Fibroblast of villous mesenchyme (primary cell): ENCODE measurements around the gene OXSR1. TPM values are rescaled to one million over a fixed set of nuclear protein-coding genes. Genes with fewer than 3 reads are reported as not detected.

Experiments used
- DNase-seq: peaks from one replicate; pipeline ENCODE4 v3.0.0-alpha.2; 2010; ENCODE audit warnings: low read depth
- H3K4me3 ChIP-seq: 2 replicates; pipeline ENCODE4 v1.5.1; 2011; ENCODE audit warnings: low read depth, mild to moderate bottlenecking, low read length
- total RNA-seq: library from RNA; depleted of rRNA; stranded (reverse); fragments of >200 nt; gene quantifications from 2 replicates; pipeline ENCODE4 v1.2.3, GENCODE V29; 2012
- TF ChIP-seq, protein P1 (sequence below): IDR thresholded peaks from 2 replicates; pipeline ENCODE4 v1.5.1; 2012; ENCODE audit warnings: low read depth, mild to moderate bottlenecking, low read length; ENCODE audit not compliant: insufficient read depth

The OXSR1 gene
- total RNA-seq, 1 donor, result 68.2 TPM

DNA sequence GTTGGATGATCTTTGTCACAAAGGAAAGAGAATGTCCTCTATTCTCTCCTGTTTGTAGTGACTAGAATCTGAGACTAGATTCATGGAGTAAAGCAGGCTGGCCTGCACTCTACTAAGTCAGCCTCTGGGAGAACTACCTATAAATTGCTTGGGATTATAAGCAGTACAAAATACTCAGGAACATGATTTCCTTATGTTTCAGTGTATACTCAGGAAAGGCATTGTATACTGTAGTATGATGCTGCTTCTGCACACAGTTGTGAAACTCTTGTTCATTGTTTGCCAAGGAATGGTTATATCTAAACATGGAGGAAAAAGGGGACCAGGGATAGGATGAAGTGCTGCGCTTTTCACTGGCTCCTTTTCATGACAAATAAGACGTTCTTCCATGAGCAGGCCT is 49.2 kb downstream of the OXSR1 start:
- DNase-seq, result no peak
- TF ChIP-seq, protein P1, sequence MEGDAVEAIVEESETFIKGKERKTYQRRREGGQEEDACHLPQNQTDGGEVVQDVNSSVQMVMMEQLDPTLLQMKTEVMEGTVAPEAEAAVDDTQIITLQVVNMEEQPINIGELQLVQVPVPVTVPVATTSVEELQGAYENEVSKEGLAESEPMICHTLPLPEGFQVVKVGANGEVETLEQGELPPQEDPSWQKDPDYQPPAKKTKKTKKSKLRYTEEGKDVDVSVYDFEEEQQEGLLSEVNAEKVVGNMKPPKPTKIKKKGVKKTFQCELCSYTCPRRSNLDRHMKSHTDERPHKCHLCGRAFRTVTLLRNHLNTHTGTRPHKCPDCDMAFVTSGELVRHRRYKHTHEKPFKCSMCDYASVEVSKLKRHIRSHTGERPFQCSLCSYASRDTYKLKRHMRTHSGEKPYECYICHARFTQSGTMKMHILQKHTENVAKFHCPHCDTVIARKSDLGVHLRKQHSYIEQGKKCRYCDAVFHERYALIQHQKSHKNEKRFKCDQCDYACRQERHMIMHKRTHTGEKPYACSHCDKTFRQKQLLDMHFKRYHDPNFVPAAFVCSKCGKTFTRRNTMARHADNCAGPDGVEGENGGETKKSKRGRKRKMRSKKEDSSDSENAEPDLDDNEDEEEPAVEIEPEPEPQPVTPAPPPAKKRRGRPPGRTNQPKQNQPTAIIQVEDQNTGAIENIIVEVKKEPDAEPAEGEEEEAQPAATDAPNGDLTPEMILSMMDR, result no peak
- no peak overlapping the region for H3K4me3 ChIP-seq

DNA sequence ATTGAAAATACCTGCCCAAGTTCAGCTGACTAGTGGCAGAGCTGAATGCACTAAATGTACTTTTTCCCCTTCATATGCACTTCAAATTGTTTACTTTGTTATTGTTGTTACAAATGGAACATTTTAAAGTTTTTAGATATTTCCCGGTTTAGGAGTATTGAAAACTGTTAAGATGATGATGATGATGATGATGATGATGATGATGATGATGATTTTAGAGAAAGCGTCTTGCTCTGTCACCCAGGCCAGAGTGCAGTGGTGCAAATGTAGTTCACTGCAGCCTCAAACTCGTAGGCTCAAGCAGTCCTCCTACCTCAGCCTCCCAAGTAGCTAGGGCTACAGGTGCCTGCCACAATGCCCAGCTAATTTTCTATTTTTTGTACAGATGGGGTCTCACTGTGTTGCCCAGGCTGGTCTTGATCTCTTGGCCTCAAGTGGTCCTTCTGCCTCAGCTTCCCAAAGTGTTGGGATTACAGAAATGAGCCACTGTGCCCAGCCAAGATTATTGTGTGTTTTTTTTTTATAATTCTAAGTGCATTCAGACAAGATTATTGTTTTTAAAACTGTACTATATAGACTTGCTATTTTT is 54.4 kb downstream of the OXSR1 start:
- TF ChIP-seq, protein P1, result no peak
- no peak overlapping the region for H3K4me3 ChIP-seq
- DNase-seq, result no peak

DNA sequence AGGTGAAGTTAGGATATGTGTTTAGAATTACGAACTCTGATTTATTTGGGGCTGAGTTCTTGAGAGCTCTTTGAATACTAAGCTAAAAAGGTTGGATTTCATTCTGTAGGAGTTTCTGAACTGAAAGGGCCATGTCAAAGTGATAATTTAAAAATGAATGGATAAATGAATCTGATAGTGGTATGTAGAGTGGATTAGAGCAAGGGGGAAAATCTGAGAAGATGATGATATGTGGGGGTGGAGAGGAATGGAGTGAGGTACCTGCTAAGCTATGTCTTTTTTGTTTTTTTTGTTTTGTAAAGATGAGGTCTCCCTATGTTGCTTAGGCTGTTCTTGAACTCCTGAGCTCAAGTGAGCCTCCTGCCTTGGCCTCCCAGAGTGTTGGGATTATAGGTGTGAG is 55.7 kb downstream of the OXSR1 start:
- TF ChIP-seq, protein P1, result no peak
- H3K4me3 ChIP-seq, result no peak overlapping the region

DNA sequence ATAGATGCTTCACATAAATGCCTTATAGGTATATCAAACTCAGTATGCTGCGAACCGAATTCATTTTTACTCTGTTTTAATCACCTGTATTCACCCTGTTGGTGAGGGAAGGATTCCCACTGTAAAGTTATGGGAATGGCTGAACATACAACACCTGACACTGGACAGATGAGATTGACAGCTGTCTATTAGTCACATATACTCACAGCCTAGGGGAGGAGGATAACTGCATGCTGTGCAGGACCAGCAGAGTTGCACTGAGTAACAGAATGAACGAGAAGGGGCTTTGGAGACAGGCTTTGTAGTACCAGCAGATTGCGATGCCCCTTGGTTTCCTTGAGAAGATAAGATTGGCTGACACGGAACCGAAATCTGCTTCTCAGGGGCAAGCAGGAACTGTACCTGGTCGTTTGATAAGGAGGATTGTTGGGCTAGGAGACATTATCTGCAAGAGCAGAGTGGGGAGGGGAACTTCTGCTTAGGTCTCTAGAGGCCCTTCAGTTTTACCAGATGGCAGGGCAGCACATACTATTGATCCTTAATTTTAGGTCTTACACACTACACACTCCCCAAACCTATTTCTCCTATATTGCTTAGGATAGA is 56.8 kb downstream of the OXSR1 start:
- DNase-seq, result no peak
- TF ChIP-seq, protein P1, result no peak
- no peak overlapping the region for H3K4me3 ChIP-seq

More for the DNA sequence above, 55.7 kb downstream of the OXSR1 start:
- DNase-seq, result no peak

DNA sequence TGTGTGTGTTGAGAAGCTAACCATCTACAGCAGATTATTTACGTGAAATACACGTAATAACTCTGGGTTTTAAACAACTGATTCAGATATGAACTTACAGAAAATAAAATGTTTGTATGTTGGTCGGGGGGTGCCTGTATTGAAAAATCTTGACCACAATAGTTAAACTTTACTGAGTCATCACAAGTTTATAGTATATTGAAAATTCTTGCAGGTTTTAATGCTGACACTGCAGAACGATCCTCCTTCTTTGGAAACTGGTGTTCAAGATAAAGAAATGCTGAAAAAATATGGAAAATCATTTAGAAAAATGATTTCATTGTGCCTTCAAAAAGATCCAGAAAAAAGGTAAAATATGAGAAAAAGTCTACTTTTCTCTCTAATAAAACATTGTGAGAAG is 59.0 kb downstream of the OXSR1 start:
- H3K4me3 ChIP-seq, result no peak overlapping the region
- peak; percentile 44 for DNase-seq
- TF ChIP-seq, protein P1, result no peak

DNA sequence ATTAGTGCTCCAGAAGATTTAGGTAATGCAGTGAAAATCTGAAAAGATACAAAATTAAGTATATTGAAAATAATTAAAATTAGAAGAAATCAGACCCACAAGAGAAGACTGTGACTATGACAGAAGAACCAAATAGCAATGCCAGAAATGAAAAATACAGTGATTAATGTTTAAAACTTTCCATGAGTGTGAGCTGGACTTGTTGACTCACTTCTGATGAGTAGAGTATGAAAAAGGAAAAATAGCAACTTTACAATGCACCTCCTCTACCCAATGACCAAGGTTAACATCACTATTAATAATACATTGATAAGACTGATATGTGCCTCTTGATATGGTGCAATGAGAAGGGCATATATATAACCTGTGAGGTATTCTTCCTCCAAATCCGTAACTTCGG is 60.9 kb downstream of the OXSR1 start:
- peak; percentile 18 for DNase-seq
- TF ChIP-seq, protein P1, result no peak
- no peak overlapping the region for H3K4me3 ChIP-seq

DNA sequence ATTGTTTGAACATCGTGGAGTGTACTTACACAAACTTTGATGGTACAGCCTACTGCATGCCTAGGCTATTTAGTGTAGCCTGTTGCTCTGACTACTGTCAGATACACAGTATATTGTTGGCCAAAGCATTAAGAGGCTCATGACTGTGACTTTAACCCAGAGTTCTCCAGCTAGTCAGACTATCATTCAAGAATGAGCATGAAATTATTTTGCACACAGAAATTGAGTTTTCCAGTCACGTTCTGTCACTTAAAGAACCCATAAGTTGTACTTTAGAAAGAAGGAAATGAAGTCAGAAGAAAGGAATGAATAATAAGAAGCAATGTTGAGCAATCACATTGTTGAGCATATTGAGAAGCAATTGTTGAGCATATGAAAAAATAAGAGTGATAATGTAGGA is 62.7 kb downstream of the OXSR1 start:
- TF ChIP-seq, protein P1, result no peak
- H3K4me3 ChIP-seq, result no peak overlapping the region
- peak; percentile 59 for DNase-seq
